ENCODE measurements around the gene GIPC2.
"Not testable (repeated sequence)": the region's sequence is repeated elsewhere in the genome, so short reads cannot be mapped to it uniquely, and the experiment has no call there.

GIPC2 gene

GRCh38 chr1:78069784-78070183 lies 24.0 kb downstream of the GIPC2 start:
- DNase-seq (ENCODE audit: low read depth): no peak

DNA sequence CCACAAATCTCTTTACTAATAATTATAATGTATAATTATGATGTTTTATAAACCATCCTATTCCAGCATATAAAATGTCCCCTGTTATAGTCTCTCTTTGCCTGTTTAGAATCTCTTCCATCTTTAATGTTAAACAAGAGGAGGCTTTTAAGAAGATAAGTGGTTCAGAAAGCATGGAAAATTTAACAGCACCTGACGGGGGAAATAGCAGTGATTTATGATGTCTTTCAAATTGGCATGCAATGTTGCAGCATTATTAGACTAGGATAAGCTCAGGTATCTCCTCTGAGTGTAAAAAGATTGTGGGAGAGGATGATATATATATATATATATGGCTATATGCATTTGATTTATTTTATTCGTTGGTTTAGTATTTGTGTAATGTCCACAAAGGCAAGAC lies 24.4 kb downstream of the GIPC2 start:
- DNase-seq (ENCODE audit: low read depth): no peak

DNA sequence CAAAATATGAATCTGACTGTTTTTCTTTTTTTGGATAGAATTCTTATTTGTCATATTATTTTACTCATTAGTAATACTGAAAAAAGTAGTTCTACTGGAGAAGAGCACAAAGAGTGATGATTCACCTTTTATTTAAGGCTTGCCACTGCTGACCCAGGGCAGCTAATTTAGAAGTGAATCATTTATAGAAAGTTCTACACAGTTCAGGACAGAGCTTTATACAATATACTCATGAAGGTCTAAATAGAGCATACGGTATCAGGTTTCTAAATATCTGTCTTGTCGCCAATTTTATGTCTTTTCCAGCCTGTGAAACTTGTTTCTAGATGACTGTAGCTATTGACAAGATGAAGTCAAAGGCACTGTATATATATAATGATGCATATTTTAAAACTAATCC lies 25.0 kb downstream of the GIPC2 start:
- no peak for DNase-seq (ENCODE audit: low read depth)

DNA sequence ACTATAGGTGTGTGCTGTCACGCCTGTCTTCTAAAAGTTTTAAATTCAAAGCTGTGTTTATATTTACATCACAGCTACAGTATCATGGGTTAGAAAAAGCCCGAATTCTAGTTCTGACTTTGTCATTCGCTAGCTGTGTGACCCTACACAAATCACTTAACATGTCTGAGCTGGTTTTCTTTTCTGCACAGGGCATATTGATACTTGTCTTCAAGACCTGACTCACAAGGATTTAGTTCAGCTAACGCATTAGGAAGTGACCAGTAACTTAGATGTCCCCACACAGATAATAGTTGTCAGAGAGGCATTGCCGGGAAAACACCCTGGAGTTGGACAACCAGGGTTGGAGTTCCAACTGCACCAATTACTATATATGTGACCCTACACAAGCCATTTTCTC lies 25.9 kb downstream of the GIPC2 start:
- DNase-seq (ENCODE audit: low read depth): no peak

DNA sequence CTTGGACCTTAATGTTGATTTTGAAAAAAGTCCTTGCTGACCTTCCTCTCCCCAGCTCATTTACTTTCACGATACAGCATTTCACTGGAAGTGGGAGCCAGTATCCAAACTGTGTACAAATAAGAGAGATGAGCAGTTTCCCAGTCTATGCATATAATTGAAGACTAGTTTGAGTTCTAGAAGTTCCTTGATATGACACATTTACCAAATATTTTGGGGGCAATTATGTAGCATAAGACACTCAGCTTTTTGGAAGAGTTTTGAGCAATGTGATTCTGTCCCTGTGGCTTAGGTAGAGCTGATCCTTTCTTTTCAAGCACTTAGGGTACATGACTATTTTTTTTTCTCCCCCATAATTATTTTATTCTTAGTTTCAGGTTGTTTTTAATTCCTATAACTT lies 26.4 kb downstream of the GIPC2 start:
- DNase-seq (ENCODE audit: low read depth): no peak

DNA sequence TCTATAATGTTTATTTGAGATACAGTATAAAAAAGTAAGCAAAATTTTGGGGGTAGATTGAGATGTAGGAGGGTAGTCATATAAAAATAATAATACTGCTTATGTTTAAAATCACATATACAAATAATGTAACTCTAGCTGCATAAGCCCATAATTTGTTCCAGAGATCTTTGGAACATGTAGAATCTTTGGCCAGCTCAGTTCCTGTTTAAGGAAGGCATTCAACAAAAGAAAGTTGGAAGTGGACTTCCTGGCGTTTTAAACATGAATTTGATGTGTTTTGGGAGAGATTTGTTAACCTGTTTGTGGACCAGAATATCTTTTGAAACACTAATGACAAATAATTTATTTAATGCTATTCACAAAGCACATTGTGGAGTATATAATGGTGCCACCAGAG lies 27.7 kb downstream of the GIPC2 start:
- no peak for DNase-seq (ENCODE audit: low read depth)

DNA sequence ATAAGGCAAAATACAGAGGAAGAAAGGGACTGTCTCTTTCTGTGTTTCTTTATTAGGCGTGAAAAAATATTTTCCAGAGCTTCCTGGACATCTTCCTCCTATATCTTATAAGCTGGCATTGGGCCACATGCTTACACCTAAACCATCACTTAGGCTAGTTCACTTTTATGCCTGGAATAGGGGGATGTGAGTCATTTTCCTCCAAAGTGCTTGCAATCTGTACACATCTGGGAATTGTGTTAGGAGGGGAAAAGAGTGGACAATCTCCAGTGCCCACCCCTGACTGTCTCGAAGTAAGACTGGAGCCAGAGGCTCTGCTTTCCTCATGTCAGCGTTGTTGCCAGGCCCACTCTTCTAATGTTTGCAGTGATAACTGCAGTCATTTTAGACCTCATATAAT lies 29.9 kb downstream of the GIPC2 start:
- no peak for DNase-seq (ENCODE audit: low read depth)

DNA sequence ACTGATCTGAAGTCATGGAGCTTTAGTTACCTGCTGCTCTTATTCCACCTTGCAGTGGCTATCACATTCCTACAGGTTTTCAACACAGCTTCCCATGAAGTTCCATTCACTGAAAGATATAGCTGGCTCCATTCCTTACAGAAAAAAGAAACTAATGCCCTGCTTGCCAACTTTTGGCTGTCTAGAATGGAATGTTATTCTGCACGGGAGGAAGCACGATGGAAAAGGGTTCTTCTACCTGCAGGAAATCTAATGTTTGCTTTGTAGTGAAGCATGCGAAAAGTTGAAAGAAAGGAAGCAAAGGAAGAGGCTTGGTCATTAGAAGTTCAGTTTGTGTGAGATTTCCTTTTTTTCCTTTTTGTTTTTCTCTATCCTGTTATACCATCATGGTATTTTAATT lies 32.6 kb downstream of the GIPC2 start:
- DNase-seq (ENCODE audit: low read depth): no peak

GRCh38 chr1:78079580-78079979 lies 33.8 kb downstream of the GIPC2 start:
- DNase-seq (ENCODE audit: low read depth): no peak

- no peak for DNase-seq (ENCODE audit: low read depth)
These were observed 35.0 kb downstream of the GIPC2 start for GRCh38 chr1:78080767-78081166.

GRCh38 chr1:78081980-78082860 lies 36.5 kb downstream of the GIPC2 start:
- DNase-seq (ENCODE audit: low read depth): no peak

DNA sequence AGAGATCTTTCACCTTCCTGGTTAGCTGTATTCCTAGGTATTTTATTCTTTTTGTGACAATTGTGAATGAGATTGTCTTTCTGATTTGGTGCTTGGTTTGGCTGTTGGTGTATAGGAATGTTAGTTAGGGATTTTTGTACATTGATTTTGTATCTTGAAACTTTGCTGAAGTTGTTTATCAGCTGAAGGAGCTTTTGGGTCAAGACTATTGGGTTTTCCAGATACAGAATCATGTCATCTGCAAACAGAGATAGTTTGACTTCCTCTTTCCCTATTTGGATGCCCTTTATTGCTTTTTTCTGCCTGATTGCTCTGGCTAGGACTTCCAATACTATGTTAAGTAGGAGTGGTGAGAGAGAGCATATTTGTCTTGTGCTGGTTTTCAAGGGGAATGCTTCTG lies 38.9 kb downstream of the GIPC2 start:
- DNase-seq (ENCODE audit: low read depth): not testable (repeated sequence)

DNA sequence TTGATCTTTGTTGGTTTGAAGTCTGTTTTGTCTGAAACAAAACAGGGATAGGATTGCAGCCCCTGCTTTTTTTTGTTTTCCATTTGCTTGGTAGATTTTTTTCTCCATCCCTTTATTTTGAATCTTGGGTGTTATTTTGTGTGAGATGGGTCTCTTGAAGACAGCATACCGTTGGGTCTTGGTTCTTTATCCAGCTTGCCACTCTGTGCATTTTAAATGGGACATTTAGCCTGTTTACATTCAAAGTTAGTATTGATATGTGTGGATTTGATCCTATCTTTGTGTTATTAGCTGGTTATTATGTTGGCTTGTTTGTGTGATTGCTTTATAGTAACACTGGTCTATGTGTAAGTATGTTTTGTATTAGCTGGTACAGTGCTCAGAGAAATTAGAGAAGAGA lies 40.9 kb downstream of the GIPC2 start:
- no peak for DNase-seq (ENCODE audit: low read depth)

GRCh38 chr1:78088015-78088414 lies 42.2 kb downstream of the GIPC2 start:
- no peak for DNase-seq (ENCODE audit: low read depth)

DNA sequence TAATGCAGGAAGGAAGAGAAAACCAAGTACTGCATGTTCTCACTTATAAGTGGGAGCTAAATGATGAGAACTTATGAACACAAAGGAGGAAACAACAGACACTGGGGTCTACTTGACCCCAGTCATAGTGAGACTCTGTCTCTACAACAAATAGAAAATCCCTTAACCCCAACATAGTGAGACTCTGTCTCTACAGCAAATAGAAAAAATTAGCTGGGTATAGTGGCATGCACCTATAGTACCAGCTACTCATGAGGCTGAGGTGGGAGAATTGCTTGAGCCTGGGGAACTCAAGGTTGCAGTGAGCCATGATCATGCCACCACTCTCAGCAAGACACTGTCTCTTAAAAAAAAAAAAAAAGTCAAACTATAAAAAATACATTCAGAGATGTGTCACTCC lies 42.7 kb downstream of the GIPC2 start:
- DNase-seq (ENCODE audit: low read depth): no peak

- DNase-seq (ENCODE audit: low read depth): no peak
These were observed 43.2 kb downstream of the GIPC2 start for GRCh38 chr1:78089010-78089409.

GRCh38 chr1:78090472-78091133 lies 44.8 kb downstream of the GIPC2 start:
- no peak for DNase-seq (ENCODE audit: low read depth)

DNA sequence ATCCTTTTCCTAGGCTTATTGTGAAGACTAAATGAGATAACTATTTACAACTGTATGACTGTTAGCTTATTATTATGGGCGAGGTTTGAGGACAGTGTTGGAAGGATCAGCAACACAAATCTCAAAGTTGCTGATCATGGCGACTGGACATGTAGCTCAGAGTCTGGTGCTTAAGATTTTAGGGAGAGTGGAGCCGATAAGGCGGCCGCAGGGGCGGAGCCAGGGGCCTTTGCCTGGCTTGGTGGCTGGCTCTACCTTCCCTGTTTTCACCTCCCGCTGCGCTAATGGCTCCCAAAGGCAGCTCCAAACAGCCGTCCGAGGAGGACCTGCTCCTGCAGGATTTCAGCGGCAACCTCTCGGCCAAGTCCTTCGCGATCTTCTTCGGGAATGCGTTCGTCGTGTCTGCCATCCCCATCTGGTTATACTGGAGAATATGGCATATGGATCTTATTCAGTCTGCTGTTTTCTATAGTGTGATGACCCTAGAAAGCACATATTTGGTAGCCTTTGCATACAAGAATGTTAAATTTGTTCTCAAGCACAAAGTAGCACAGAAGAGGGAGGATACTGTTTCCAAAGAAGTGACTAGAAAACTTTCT lies 45.5 kb downstream of the GIPC2 start:
- DNase-seq (ENCODE audit: low read depth): no peak

- DNase-seq (ENCODE audit: low read depth): no peak
These were observed 46.1 kb downstream of the GIPC2 start for GRCh38 chr1:78091886-78092285.

DNA sequence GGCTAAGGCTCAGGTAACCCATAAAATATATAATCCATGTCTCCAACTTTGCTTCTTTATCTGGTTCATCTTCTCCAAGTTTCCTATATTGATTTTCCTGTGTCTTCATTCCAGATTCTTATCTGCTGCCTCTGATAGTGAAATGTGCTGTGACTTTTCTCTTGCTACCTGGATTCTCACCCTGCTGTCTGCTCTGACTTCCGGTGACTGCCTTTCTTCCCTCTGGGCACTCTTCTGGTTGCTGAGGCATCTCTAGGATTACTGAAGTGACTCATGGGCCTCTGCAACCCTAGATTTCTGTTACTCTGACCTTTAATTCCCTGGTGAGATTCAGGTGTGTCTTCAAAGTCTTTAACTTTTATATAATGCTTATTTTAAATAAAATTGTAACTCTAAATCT lies 46.9 kb downstream of the GIPC2 start:
- no peak for DNase-seq (ENCODE audit: low read depth)

DNA sequence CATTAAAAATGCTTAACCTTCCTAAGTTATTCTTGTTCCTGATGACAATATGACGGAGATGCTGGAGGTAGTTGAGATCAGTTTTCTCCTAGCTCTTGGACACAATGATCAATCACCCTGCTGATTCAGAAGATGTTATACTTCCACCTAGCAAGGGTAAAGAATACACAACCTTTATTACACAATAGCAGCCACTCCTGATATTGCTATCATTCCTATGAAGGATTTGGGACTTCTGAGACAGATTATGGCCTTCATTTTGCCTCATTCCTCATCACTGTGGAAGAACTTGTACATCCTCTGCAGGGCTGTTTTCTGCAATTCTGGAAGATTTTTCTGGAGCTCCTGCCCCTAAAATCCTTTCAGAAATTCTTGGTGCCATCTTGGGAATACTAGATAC lies 47.8 kb downstream of the GIPC2 start:
- DNase-seq (ENCODE audit: low read depth): no peak

GRCh38 chr1:78094639-78095038 lies 48.9 kb downstream of the GIPC2 start:
- no peak for DNase-seq (ENCODE audit: low read depth)

- DNase-seq (ENCODE audit: low read depth): no peak
These were observed 49.8 kb downstream of the GIPC2 start for GRCh38 chr1:78095593-78095992.
